ENCODE data around the gene GET4. TPM values are rescaled to one million over a fixed set of nuclear protein-coding genes. Genes with fewer than 3 reads are reported as not detected.
A peak's percentile ranks its signal among the peaks of the same experiment; 100 is the strongest.

Gene GET4
- polyA plus RNA-seq, 3 donors: 20.1 to 36.8 (median 25.5) TPM

GRCh38 chr7:837001-837400 lies 39.4 kb upstream of the GET4 start:
- no peak for DNase-seq
- H3K27ac Mint-ChIP-seq: peak overlapping the region in 1 of 7 donors; percentile 23
- no peak overlapping the region for H3K4me3 ChIP-seq (replicated peaks in 1 of 3; ENCODE audit: low read depth in 2 of 3, low read length in 3 of 3)
- H3K79me2 ChIP-seq (ENCODE audit: insufficient read depth, low read length): peaks cover 4% of the 10 kb centered on the region
- H3K4me2 ChIP-seq (replicated peaks; ENCODE audit: extremely low read depth, low read length, poor library complexity, severe bottlenecking): no peak overlapping the region
- H3K27ac ChIP-seq (ENCODE audit: low read depth in 1 of 2, low read length in 2 of 2): no peak overlapping the region
- H4K20me1 ChIP-seq (ENCODE audit: insufficient read depth, low read length): peaks cover 64% of the 10 kb centered on the region
- H3K4me1 ChIP-seq (ENCODE audit: control insufficient read depth in 1 of 2, insufficient read depth in 2 of 2, low read length in 2 of 2): peaks cover 0 to 7% of the 10 kb centered on the region in 2 donors
- no peaks in the 10 kb centered on the region for H3K27me3 ChIP-seq (ENCODE audit: control insufficient read depth in 2 of 2, insufficient read depth in 2 of 2, low read length in 2 of 2)
- H3K36me3 ChIP-seq (replicated peaks in 1 of 2; ENCODE audit: control insufficient read depth in 1 of 2, insufficient read depth in 2 of 2, low read length in 2 of 2): peaks cover 30 to 72% of the 10 kb centered on the region in 2 donors
- intact Hi-C loops (cut with micrococcal nuclease): no loop called here
- H3K9ac ChIP-seq (ENCODE audit: insufficient read depth, low read length, poor library complexity, severe bottlenecking): no peak overlapping the region
- TF ChIP-seq, protein P1, sequence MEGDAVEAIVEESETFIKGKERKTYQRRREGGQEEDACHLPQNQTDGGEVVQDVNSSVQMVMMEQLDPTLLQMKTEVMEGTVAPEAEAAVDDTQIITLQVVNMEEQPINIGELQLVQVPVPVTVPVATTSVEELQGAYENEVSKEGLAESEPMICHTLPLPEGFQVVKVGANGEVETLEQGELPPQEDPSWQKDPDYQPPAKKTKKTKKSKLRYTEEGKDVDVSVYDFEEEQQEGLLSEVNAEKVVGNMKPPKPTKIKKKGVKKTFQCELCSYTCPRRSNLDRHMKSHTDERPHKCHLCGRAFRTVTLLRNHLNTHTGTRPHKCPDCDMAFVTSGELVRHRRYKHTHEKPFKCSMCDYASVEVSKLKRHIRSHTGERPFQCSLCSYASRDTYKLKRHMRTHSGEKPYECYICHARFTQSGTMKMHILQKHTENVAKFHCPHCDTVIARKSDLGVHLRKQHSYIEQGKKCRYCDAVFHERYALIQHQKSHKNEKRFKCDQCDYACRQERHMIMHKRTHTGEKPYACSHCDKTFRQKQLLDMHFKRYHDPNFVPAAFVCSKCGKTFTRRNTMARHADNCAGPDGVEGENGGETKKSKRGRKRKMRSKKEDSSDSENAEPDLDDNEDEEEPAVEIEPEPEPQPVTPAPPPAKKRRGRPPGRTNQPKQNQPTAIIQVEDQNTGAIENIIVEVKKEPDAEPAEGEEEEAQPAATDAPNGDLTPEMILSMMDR (IDR thresholded peaks at IDR 0.05): no peak
- peaks cover 67 to 97% of the 10 kb centered on the region in 2 donors for H3K36me3 Mint-ChIP-seq
- no peak overlapping the region for H2AFZ ChIP-seq (ENCODE audit: insufficient read depth, low read depth, low read length, poor library complexity, severe bottlenecking)
- peaks cover 16% of the 10 kb centered on the region for H3K4me1 Mint-ChIP-seq
- WGBS (ENCODE audit: insufficient coverage): 99% methylated on average over 10 of the region's 19 CpGs
- H3K9me3 Mint-ChIP-seq: peaks cover 0 to 5% (median 0%) of the 10 kb centered on the region in 7 donors
- H3K27me3 Mint-ChIP-seq (ENCODE audit: low read depth in 3 of 3): peaks cover 6 to 12% (median 6%) of the 10 kb centered on the region in 3 donors
- no peak overlapping the region for H3K4me3 Mint-ChIP-seq
- H3K9me3 ChIP-seq (replicated peaks in 1 of 2; ENCODE audit: control insufficient read depth in 1 of 2, insufficient read depth in 1 of 2, low read length in 2 of 2): no peaks in the 10 kb centered on the region

- H3K36me3 Mint-ChIP-seq: peaks cover 78 to 97% of the 10 kb centered on the region in 2 donors
- intact Hi-C loops (cut with micrococcal nuclease): no loop called here
- H3K4me1 ChIP-seq (ENCODE audit: control insufficient read depth in 1 of 2, insufficient read depth in 2 of 2, low read length in 2 of 2): peaks cover 0 to 7% of the 10 kb centered on the region in 2 donors
- no peaks in the 10 kb centered on the region for H3K27me3 ChIP-seq (ENCODE audit: control insufficient read depth in 2 of 2, insufficient read depth in 2 of 2, low read length in 2 of 2)
- no peaks in the 10 kb centered on the region for H3K79me2 ChIP-seq (ENCODE audit: insufficient read depth, low read length)
- peaks cover 58 to 84% of the 10 kb centered on the region in 2 donors for H3K36me3 ChIP-seq (replicated peaks in 1 of 2; ENCODE audit: control insufficient read depth in 1 of 2, insufficient read depth in 2 of 2, low read length in 2 of 2)
- 89% methylated on average over 13 of the region's 24 CpGs for WGBS (ENCODE audit: insufficient coverage)
- no peak overlapping the region for H3K9ac ChIP-seq (ENCODE audit: insufficient read depth, low read length, poor library complexity, severe bottlenecking)
- TF ChIP-seq, protein P1 (IDR thresholded peaks at IDR 0.05): no peak
- H3K4me3 Mint-ChIP-seq: no peak overlapping the region
- H3K4me3 ChIP-seq (replicated peaks in 1 of 3; ENCODE audit: low read depth in 2 of 3, low read length in 3 of 3): no peak overlapping the region
- H3K9me3 Mint-ChIP-seq: peaks cover 0 to 8% (median 0%) of the 10 kb centered on the region in 7 donors
- no peak overlapping the region for H3K4me2 ChIP-seq (replicated peaks; ENCODE audit: extremely low read depth, low read length, poor library complexity, severe bottlenecking)
- H2AFZ ChIP-seq (ENCODE audit: insufficient read depth, low read depth, low read length, poor library complexity, severe bottlenecking): no peak overlapping the region
- no peak overlapping the region for H3K27ac ChIP-seq (ENCODE audit: low read depth in 1 of 2, low read length in 2 of 2)
- peaks cover 2 to 3% (median 3%) of the 10 kb centered on the region in 3 donors for H3K27me3 Mint-ChIP-seq (ENCODE audit: low read depth in 3 of 3)
- peaks cover 11% of the 10 kb centered on the region for H3K4me1 Mint-ChIP-seq
- no peaks in the 10 kb centered on the region for H3K9me3 ChIP-seq (replicated peaks in 1 of 2; ENCODE audit: control insufficient read depth in 1 of 2, insufficient read depth in 1 of 2, low read length in 2 of 2)
- DNase-seq: no peak
- no peak overlapping the region for H3K27ac Mint-ChIP-seq
- peaks cover 37% of the 10 kb centered on the region for H4K20me1 ChIP-seq (ENCODE audit: insufficient read depth, low read length)
Observed at GRCh38 chr7:840001-840600, 36.3 kb upstream of the GET4 start.
